ENCODE data around the gene TBC1D5.
"Not testable (repeated sequence)": the region's sequence is repeated elsewhere in the genome, so short reads cannot be mapped to it uniquely, and the experiment has no call there.

TBC1D5 gene

DNA sequence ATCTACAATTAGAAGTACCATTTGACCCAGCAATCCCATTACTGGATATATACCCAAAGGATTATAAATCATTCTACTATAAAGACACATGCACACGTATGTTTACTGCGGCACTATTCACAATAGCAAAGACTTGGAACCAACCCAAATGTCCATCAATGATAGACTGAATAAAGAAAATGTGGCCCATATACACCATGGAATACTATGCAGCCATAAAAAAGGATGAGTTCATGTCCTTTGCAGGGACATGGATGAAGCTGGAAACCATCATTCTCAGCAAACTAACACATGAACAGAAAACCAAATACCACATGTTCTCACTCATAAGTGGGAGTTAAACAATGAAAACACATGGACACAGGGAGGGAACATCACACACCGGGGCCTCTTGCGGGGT, 92.7 kb downstream of the TBC1D5 start:
- H3K27ac ChIP-seq (ENCODE audit: insufficient read depth, low read depth, low read length, poor library complexity, severe bottlenecking); H3K36me3 ChIP-seq (ENCODE audit: control insufficient read depth, insufficient read depth, low read length); H3K27me3 ChIP-seq (ENCODE audit: control insufficient read depth, insufficient read depth, low read length, poor library complexity, severe bottlenecking); H3K9me3 ChIP-seq (ENCODE audit: control insufficient read depth, low read length); H3K4me1 ChIP-seq (ENCODE audit: control insufficient read depth, insufficient read depth, low read length); H3K4me3 ChIP-seq (ENCODE audit: insufficient read depth, low read depth, low read length): not testable (repeated sequence)
- 98 to 100% methylated on average over 2 of the region's 4 CpGs for WGBS, 2 experiments

DNA sequence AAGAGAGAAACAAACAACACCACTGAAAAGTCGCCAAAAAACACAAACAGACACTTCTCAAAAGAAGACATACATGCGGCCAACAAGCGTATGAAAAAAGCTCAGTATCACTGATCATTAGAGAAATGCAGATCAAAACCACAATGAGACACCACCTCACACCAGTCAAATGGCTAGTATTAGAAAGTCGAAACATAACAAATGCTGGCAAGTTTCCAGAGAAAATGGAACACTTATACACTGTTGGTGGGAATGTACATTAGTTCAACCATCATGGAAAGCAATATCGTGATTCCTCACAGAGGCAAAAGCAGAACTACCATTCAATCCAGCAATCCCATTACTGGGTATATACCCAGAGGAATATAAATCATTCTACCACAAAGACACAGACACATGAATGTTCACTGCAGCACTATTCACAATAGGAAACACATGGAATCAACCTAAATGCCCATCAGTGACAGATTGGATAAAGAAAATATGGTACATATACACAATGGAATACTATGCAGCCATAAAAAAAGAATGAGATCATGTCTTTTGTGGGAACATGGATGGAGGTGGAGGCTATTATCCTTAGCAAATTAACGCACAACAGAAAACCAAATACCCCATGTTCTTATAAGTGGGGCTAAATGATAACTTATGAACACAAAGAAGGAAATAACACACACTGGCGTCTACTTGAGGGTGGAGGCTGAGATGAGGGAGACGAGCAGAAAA, 93.6 kb downstream of the TBC1D5 start:
- 91 to 94% methylated on average over 7 of the region's 8 CpGs for WGBS, 2 experiments
- not testable (repeated sequence) for H3K9me3 ChIP-seq (ENCODE audit: control insufficient read depth, low read length); H3K4me3 ChIP-seq (ENCODE audit: insufficient read depth, low read depth, low read length); H3K27me3 ChIP-seq (ENCODE audit: control insufficient read depth, insufficient read depth, low read length, poor library complexity, severe bottlenecking); H3K4me1 ChIP-seq (ENCODE audit: control insufficient read depth, insufficient read depth, low read length); H3K36me3 ChIP-seq (ENCODE audit: control insufficient read depth, insufficient read depth, low read length); H3K27ac ChIP-seq (ENCODE audit: insufficient read depth, low read depth, low read length, poor library complexity, severe bottlenecking)

DNA sequence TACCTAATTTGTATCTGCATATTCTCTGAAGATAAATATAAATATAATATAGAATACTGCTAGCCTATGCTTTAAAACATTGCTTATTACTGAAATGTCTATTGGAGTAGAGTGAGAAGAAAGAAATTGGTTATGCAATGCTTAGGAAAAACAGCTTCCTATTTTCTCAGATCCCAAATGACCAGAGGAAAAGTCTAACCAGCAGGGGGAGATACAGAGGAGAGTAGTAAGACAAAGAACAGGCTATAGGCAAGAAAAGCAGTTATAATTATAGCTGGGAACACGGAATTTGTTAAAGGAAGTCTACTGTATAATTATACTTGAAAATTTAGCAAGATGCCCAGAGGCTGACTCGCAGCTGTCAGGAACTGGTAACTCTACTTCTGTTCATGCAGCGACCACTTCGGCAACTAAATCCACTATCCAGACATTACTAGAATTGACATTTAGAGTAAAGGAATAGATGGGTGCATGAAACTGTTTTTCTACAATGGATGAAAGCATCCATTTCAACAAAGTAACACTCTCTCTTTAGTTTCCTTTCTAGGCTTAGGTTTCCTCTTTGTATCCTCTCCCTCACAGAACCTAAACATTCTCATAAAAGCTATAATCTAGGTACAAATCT, 97.2 kb downstream of the TBC1D5 start:
- H3K4me3 ChIP-seq (ENCODE audit: insufficient read depth, low read depth, low read length), result no peak overlapping the region
- H3K4me1 ChIP-seq (ENCODE audit: control insufficient read depth, insufficient read depth, low read length), result no peaks in the 10 kb centered on the region
- H3K9me3 ChIP-seq (ENCODE audit: control insufficient read depth, low read length), result no peaks in the 10 kb centered on the region
- WGBS, 2 experiments, result 67 to 70% methylated on average over 2 to 3 of the region's 4 CpGs
- no peaks in the 10 kb centered on the region for H3K27me3 ChIP-seq (ENCODE audit: control insufficient read depth, insufficient read depth, low read length, poor library complexity, severe bottlenecking)
- H3K27ac ChIP-seq (ENCODE audit: insufficient read depth, low read depth, low read length, poor library complexity, severe bottlenecking), result no peak overlapping the region
- no peaks in the 10 kb centered on the region for H3K36me3 ChIP-seq (ENCODE audit: control insufficient read depth, insufficient read depth, low read length)

DNA sequence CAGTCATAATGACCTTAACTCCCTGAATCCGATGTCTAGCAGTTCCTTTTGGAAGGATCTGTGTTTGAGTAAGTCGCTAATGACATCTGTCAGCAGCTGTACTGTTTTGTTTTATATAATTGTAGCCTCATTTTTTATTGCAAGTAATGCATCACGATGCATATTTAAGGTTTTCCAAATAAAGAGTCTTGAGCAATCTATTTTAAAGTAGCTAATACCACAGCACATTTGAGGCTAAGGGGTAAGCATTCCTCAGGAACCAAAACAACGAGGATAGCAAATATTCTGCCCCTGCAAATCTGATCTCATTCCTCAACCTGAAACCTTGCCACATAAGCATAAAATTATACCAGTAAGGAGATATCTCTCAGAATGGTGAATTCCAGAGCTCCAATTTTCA, 98.7 kb downstream of the TBC1D5 start:
- H3K4me1 ChIP-seq (ENCODE audit: control insufficient read depth, insufficient read depth, low read length), result no peaks in the 10 kb centered on the region
- no peak overlapping the region for H3K4me3 ChIP-seq (ENCODE audit: insufficient read depth, low read depth, low read length)
- 89 to 94% methylated on average over 4 of the region's 4 CpGs for WGBS, 2 experiments
- H3K36me3 ChIP-seq (ENCODE audit: control insufficient read depth, insufficient read depth, low read length), result no peaks in the 10 kb centered on the region
- no peak overlapping the region for H3K27ac ChIP-seq (ENCODE audit: insufficient read depth, low read depth, low read length, poor library complexity, severe bottlenecking)
- H3K9me3 ChIP-seq (ENCODE audit: control insufficient read depth, low read length), result no peaks in the 10 kb centered on the region
- no peaks in the 10 kb centered on the region for H3K27me3 ChIP-seq (ENCODE audit: control insufficient read depth, insufficient read depth, low read length, poor library complexity, severe bottlenecking)

DNA sequence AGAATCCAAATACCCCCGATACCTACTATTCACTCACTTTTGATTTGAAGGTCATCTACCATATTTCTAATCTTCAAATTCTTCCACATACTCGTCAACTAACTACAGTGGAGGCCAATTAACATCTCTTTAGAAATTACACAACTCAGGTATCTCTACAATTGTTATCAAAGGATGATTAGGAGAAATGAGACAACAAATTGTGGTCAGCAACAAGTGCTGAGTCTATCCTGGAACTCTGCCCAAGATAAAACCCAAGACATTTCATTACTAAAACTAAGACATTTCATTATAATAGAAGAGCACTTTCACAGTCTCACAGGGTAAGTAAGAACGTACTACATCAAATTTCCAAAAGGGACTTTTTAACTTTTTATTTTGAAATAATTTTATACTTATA, 100.0 kb downstream of the TBC1D5 start:
- no peaks in the 10 kb centered on the region for H3K4me1 ChIP-seq (ENCODE audit: control insufficient read depth, insufficient read depth, low read length)

DNA sequence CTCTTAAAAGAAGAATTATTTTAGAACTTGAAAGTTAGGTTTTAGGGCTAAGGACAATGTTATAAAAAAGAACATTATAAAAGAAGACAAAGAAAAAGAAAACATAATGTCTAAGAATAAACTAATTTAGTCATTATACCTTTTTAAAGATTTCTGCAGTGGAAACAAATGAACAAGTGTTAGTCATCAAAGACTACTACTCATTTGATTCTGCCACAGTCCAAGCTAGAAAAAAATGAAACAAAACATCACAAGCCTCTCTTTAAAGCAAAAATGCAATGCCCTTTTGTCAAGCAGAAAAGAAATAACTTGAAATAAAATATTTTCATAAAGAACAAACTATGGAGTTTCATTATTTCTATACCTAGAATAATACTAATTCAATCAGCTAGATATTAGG, 102.0 kb downstream of the TBC1D5 start:
- Histone ChIP-seq H3K4me1 (ENCODE audit: control insufficient read depth, insufficient read depth, low read length) (no peaks in the 10 kb centered on the region), H3K4me3 (ENCODE audit: insufficient read depth, low read depth, low read length) (no peak overlapping the region), H3K27me3 (ENCODE audit: control insufficient read depth, insufficient read depth, low read length, poor library complexity, severe bottlenecking) (no peaks in the 10 kb centered on the region), H3K9me3 (ENCODE audit: control insufficient read depth, low read length) (no peaks in the 10 kb centered on the region), H3K36me3 (ENCODE audit: control insufficient read depth, insufficient read depth, low read length) (no peaks in the 10 kb centered on the region), H3K27ac (ENCODE audit: insufficient read depth, low read depth, low read length, poor library complexity, severe bottlenecking) (no peak overlapping the region)

More for the DNA sequence above, 100.0 kb downstream of the TBC1D5 start:
- Histone ChIP-seq H3K27ac (ENCODE audit: insufficient read depth, low read depth, low read length, poor library complexity, severe bottlenecking) (no peak overlapping the region), H3K4me3 (ENCODE audit: insufficient read depth, low read depth, low read length) (no peak overlapping the region), H3K36me3 (ENCODE audit: control insufficient read depth, insufficient read depth, low read length) (no peaks in the 10 kb centered on the region), H3K9me3 (ENCODE audit: control insufficient read depth, low read length) (no peaks in the 10 kb centered on the region), H3K27me3 (ENCODE audit: control insufficient read depth, insufficient read depth, low read length, poor library complexity, severe bottlenecking) (no peaks in the 10 kb centered on the region)
- 88 to 92% methylated on average over 2 to 3 of the region's 3 CpGs for WGBS, 2 experiments

DNA sequence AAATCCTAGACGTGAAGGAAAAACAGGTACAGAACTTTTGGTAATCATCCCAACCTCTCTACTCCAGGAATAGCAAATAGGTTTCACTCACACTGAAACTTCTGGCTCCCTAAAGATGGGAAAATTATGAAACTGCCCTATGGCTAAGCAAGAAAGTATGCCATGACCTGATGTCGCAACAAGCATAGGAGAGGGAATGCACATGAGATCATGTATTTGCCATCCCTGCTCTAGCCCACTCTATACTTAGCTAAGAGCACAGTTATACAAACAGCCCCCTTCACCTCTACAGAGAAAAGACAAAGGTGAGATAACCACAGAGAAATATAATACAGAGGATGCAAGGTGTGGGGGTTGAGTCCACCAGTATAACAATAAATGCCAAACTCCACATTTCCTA, 102.7 kb downstream of the TBC1D5 start:
- H3K9me3 ChIP-seq (ENCODE audit: control insufficient read depth, low read length), result no peaks in the 10 kb centered on the region
- H3K27ac ChIP-seq (ENCODE audit: insufficient read depth, low read depth, low read length, poor library complexity, severe bottlenecking), result no peak overlapping the region
- H3K4me1 ChIP-seq (ENCODE audit: control insufficient read depth, insufficient read depth, low read length), result no peaks in the 10 kb centered on the region
- no peak overlapping the region for H3K4me3 ChIP-seq (ENCODE audit: insufficient read depth, low read depth, low read length)
- H3K36me3 ChIP-seq (ENCODE audit: control insufficient read depth, insufficient read depth, low read length), result no peaks in the 10 kb centered on the region
- H3K27me3 ChIP-seq (ENCODE audit: control insufficient read depth, insufficient read depth, low read length, poor library complexity, severe bottlenecking), result no peaks in the 10 kb centered on the region
- 91% methylated on average over 2 of the region's 2 CpGs for WGBS, 2 experiments

DNA sequence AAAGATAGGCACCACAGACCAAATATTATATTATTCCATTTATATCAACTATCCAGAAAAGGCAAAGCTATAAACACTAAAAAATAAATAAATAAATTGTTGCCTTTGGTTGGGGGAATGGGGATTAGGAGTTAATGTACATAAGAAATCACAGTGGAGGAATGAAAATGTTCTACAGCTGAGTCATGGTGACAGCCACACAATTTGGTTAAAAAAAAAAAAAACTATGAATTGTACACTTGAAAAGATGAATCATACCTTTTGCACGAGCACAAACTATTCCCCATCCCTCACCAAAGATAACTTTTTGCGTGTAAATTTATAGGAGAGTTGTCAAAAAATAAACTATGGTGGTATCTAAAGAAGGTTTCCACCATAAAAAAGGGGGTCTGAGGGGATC, 103.2 kb downstream of the TBC1D5 start:
- H3K9me3 ChIP-seq (ENCODE audit: control insufficient read depth, low read length), result no peaks in the 10 kb centered on the region
- WGBS, 2 experiments, result 80% methylated on average over 1 of the region's 2 CpGs; no CpG with 5 or more reads in 1 of the 2 experiments
- H3K27me3 ChIP-seq (ENCODE audit: control insufficient read depth, insufficient read depth, low read length, poor library complexity, severe bottlenecking), result no peaks in the 10 kb centered on the region
- H3K4me1 ChIP-seq (ENCODE audit: control insufficient read depth, insufficient read depth, low read length), result no peaks in the 10 kb centered on the region
- no peak overlapping the region for H3K4me3 ChIP-seq (ENCODE audit: insufficient read depth, low read depth, low read length)
- H3K36me3 ChIP-seq (ENCODE audit: control insufficient read depth, insufficient read depth, low read length), result no peaks in the 10 kb centered on the region
- H3K27ac ChIP-seq (ENCODE audit: insufficient read depth, low read depth, low read length, poor library complexity, severe bottlenecking), result no peak overlapping the region

DNA sequence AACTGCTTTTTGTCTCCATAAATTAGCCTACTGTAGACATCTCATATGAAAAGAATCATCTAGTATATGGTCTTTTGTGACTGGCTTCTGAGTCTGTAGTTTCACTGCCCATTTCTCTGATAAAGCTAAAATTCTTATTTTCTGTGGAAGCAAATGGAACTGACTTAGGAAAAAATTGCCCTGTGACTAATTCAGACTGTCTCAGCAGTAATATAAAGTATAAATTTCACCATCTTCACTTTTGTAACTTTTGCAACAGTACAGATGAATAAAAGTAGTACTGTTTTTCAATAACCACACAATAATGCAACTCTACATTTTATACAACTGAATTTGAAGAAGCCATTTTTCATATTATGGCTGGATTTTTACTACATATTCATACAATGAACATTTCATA, 104.1 kb downstream of the TBC1D5 start:
- no peak overlapping the region for H3K4me3 ChIP-seq (ENCODE audit: insufficient read depth, low read depth, low read length)
- no peaks in the 10 kb centered on the region for H3K9me3 ChIP-seq (ENCODE audit: control insufficient read depth, low read length)
- no peak overlapping the region for H3K27ac ChIP-seq (ENCODE audit: insufficient read depth, low read depth, low read length, poor library complexity, severe bottlenecking)
- H3K27me3 ChIP-seq (ENCODE audit: control insufficient read depth, insufficient read depth, low read length, poor library complexity, severe bottlenecking), result no peaks in the 10 kb centered on the region
- H3K36me3 ChIP-seq (ENCODE audit: control insufficient read depth, insufficient read depth, low read length), result no peaks in the 10 kb centered on the region
- no peaks in the 10 kb centered on the region for H3K4me1 ChIP-seq (ENCODE audit: control insufficient read depth, insufficient read depth, low read length)

DNA sequence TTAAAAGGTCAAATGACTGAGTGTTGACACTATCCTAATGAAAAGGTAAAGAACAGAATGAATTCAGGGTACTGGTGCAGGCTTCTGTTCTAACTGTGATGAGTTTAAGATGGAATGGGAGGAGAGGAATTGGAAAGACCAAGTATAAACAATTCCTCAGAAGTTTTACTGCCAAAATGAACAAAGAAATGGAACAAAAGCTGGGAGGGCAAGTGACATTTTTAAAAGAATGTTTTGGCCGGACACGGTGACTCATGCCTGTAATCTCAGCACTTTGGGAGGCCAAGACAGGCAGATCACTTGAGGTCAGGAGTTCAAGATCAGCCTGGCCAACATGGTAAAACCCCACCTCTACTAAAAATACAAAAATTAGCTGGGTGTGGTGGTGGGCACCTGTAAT, 106.8 kb downstream of the TBC1D5 start:
- not testable (repeated sequence) for H3K9me3 ChIP-seq (ENCODE audit: control insufficient read depth, low read length); H3K27ac ChIP-seq (ENCODE audit: insufficient read depth, low read depth, low read length, poor library complexity, severe bottlenecking); H3K36me3 ChIP-seq (ENCODE audit: control insufficient read depth, insufficient read depth, low read length); H3K4me3 ChIP-seq (ENCODE audit: insufficient read depth, low read depth, low read length); H3K27me3 ChIP-seq (ENCODE audit: control insufficient read depth, insufficient read depth, low read length, poor library complexity, severe bottlenecking); H3K4me1 ChIP-seq (ENCODE audit: control insufficient read depth, insufficient read depth, low read length)
- 92 to 94% methylated on average over 2 of the region's 2 CpGs for WGBS, 2 experiments

DNA sequence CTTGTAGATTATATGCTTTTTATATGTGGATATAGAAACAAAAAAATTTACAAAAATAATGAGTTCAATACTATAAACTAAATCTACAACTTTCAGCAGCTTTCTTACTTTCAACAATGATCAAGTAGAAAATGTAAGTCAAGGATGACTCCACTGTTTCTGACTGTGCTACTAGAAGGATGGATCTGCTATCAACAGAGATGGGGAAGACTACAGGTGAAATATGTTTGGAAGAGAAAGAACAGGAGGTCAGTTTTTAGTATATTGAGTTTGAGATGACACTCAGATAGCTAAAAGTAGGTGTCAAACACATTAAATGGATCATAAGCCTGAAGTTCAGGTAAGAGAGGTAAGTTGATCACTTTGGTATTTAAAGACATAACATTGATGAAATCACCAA, 107.5 kb downstream of the TBC1D5 start:
- Histone ChIP-seq H3K27me3 (ENCODE audit: control insufficient read depth, insufficient read depth, low read length, poor library complexity, severe bottlenecking) (no peaks in the 10 kb centered on the region), H3K27ac (ENCODE audit: insufficient read depth, low read depth, low read length, poor library complexity, severe bottlenecking) (no peak overlapping the region), H3K4me1 (ENCODE audit: control insufficient read depth, insufficient read depth, low read length) (no peaks in the 10 kb centered on the region), H3K9me3 (ENCODE audit: control insufficient read depth, low read length) (no peaks in the 10 kb centered on the region), H3K36me3 (ENCODE audit: control insufficient read depth, insufficient read depth, low read length) (no peaks in the 10 kb centered on the region), H3K4me3 (ENCODE audit: insufficient read depth, low read depth, low read length) (no peak overlapping the region)

Data from ectodermal cell (in vitro differentiated cells).